GM12865 (cell line): ENCODE results near the gene SYTL2.

Experiments used
- DNase-seq: peaks from one replicate; pipeline ENCODE4 v3.0.0; 2010; ENCODE audit warnings: low read depth
- H3K4me3 ChIP-seq: 2 replicates; pipeline ENCODE4 v1.5.1; 2011; ENCODE audit warnings: mild to moderate bottlenecking, low read depth, low read length, control low read depth
- TF ChIP-seq, protein P1 (sequence below): IDR thresholded peaks from 2 replicates; pipeline ENCODE4 v1.5.1; 2011; ENCODE audit warnings: low read length, control low read depth, low read depth, inconsistent platforms; ENCODE audit not compliant: insufficient read depth; ENCODE audit errors: missing control alignments

SYTL2 gene

DNA sequence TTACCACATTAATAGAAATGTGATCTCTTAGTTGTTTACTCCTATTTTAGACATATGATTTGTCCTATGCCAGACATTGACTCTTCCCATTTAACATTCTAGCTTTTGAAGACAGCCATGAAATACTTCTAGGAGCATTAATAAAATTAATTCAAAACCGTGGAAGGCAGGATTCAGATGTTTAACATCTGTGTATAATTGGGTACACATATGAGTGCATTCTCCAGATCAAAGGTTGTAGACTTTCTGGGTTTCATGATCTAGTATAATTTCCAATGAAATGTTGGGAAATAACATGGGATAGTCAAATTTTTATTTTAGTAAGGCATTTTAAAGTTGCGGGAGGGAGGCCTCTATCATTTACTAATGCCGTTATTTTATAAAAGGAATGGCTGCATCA is 89.8 kb downstream of the SYTL2 start:
- TF ChIP-seq, protein P1, sequence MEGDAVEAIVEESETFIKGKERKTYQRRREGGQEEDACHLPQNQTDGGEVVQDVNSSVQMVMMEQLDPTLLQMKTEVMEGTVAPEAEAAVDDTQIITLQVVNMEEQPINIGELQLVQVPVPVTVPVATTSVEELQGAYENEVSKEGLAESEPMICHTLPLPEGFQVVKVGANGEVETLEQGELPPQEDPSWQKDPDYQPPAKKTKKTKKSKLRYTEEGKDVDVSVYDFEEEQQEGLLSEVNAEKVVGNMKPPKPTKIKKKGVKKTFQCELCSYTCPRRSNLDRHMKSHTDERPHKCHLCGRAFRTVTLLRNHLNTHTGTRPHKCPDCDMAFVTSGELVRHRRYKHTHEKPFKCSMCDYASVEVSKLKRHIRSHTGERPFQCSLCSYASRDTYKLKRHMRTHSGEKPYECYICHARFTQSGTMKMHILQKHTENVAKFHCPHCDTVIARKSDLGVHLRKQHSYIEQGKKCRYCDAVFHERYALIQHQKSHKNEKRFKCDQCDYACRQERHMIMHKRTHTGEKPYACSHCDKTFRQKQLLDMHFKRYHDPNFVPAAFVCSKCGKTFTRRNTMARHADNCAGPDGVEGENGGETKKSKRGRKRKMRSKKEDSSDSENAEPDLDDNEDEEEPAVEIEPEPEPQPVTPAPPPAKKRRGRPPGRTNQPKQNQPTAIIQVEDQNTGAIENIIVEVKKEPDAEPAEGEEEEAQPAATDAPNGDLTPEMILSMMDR, result no peak
- no peak for DNase-seq
- no peak overlapping the region for H3K4me3 ChIP-seq

DNA sequence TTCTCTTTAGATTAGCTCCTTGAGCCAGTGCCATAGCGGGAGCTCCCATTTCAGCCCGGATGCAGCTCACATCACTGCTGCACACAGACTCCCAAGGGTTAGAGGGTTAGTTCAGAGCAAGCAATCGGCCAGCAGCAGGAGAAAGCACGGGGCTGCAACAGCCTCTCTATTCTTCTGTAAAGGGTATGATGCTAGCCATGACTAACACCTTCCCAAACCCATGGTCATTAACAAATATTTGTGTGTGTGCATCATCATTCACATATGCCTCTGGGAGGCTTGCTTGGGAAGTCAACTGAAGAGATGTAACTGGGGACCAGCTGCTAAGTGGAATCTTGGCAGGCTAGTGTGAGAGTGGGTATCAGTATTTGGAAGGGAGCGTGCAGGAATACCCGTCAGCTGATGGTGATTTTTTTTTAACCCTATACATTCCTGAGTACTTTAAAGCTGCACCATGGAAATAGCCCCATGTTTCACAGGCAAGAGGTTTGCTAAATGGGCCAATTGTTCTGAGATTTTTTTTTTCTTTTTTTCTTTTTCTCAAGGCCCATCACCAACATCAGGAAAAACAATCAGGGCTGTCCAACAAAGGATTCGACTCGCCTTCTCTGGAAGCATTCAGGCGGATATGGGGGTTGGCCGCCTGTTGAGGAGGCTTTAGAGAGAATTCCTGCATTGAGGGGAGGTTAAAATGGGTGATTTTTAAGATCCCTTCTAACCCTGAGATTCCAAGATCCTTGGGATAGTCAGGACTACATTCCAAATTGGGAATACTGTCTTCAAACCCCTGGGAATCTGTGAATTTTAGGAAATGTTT is 91.7 kb downstream of the SYTL2 start:
- DNase-seq, result no peak
- TF ChIP-seq, protein P1, result no peak
- H3K4me3 ChIP-seq, result no peak overlapping the region

DNA sequence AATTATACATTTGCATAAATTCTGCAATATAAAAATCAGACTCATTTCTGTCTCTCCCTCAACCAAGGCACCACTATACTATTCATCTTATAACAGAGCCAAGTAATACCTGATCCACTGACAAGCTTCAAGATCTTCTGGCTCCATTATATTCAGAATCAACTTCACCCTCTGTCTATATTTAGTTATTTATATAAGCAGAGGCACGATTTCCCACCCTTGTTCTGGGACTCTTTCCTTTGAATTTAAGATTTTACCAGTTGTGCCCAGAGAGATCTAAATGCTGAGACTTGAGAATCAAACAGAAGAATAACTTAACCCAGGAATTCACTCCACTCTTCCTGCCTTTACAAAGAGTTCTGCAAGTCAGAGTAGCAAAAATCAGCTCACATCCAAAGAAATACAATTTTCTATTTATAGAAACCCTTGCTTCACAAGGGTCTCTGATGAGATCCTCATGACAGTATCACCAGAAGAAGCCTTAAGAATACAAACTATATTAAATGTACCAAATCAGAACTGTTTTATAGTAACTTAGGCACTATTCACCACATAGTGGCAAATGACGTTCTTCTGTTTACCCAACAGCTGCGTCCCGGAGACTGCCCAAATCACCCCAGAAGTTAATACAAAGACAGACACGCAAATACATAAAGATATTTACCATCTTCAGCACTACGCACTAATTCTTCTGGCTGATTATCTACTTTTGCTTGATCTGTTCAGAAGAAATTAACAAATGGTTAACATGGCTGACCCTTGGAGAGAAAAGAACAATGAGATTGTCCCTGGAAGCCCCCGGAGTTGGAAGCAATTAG is 92.6 kb downstream of the SYTL2 start:
- DNase-seq, result no peak
- TF ChIP-seq, protein P1, result no peak
- H3K4me3 ChIP-seq, result no peak overlapping the region

DNA sequence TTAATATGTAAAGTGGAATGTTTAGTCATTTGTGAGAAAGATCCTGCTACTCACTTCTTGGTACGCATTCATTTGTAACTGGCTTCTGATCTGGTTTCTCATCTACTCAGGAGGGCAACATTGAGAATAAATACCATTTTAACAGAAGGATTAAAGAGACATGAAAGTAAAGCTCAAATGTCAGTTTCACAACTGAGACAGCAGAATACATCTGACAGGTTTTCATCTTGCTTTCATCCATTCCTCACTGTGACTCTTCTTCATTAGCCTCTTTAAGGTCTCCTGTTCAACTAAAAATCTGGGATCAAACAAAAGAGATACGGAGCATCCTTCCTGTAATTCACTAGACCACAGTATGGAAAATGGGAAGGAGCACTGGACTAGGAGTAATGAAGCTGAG is 93.5 kb downstream of the SYTL2 start:
- DNase-seq, result no peak
- TF ChIP-seq, protein P1, result no peak
- no peak overlapping the region for H3K4me3 ChIP-seq

DNA sequence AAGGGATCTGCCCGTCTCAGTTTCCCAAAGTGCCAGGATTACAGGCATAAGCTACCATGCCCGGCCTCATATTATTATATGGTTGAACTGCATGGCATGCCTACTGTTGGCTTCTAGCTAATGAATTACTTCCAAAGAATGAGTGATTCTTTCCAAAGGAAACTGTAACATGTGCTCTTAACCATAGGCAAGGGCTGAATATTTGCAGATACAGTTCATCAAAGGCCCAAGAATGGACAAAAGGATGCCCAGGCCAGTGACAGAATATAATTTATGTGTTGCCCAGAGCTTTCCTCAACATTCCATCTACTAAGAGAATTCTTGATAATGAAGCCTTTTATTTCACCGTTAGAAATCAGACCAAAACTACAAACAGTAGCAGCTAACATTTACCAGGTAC is 98.0 kb downstream of the SYTL2 start:
- TF ChIP-seq, protein P1, result no peak
- no peak overlapping the region for H3K4me3 ChIP-seq
- DNase-seq, result no peak

DNA sequence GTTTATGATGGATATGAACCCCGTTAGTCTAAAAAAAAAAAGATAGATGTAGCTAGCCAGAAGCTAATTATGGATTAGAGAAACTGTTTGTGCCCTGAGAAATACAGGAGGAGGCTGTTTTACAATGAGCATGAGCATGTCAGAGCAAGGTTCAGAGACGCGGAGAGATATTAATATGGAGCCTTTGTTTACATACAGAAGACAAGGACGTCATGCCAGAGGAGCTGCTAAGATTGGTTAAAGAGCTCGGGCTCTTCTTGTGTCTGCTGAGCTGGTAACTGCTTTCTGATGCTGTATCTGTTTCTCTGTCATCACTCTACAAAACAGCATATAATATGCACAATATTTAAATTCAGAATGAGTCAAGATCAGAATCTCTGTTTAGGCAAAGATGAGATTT is 100.0 kb downstream of the SYTL2 start:
- DNase-seq, result no peak
- H3K4me3 ChIP-seq, result no peak overlapping the region
- TF ChIP-seq, protein P1, result no peak
